Measurements from ENCODE around the gene SLC7A7. TPM values are rescaled to one million over a fixed set of nuclear protein-coding genes. Genes with fewer than 3 reads are reported as not detected.
A peak's percentile ranks its signal among the peaks of the same experiment; 100 is the strongest.

The SLC7A7 gene
- total and polyA plus RNA-seq, 2 of the 13 experiments (the other 11 are each of a cell fraction or from before 2014, with no cell fraction given) = 0.13 to 0.63 TPM

DNA sequence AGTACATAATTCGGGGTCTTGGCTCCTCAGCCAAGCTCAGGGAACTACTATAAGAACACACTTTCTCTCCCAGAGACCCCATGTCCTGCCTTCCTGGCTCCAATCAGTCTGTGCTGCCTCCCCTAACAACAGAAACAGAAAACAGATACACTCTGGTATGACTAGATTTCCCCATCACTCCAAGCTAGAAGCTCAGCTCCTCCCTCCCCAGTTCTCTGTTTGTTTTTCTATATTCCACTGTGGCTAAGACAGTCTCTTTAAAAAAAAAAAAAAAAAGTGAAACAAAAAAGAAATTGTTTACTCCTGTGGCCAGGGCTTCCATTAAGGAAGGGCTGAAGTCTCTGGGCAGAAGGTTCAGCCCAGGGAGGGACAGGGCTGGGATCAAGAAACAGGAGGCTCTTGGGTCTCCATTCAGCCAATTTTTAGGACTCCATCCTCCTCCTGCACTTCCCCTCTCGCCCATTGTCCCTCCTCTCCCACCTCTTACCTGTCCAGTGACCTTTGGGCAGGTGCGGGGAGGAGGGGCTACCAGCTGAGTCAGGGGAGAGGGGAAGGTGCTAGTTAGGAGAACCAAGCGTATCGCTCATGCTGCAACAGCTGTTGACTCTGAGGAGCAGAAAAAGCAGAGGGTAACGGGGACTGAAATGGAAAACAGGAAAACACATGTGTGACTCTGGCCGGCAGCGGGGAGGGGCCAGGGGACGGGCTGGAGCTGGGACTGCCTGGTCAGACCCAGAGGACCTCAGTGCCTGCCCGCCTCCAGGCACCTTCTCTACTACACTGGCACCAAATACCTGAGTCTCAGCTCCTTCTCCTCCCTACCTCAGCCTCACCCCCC lies 4.1 kb upstream of the SLC7A7 start (continued):
- TF ChIP-seq, protein P1, sequence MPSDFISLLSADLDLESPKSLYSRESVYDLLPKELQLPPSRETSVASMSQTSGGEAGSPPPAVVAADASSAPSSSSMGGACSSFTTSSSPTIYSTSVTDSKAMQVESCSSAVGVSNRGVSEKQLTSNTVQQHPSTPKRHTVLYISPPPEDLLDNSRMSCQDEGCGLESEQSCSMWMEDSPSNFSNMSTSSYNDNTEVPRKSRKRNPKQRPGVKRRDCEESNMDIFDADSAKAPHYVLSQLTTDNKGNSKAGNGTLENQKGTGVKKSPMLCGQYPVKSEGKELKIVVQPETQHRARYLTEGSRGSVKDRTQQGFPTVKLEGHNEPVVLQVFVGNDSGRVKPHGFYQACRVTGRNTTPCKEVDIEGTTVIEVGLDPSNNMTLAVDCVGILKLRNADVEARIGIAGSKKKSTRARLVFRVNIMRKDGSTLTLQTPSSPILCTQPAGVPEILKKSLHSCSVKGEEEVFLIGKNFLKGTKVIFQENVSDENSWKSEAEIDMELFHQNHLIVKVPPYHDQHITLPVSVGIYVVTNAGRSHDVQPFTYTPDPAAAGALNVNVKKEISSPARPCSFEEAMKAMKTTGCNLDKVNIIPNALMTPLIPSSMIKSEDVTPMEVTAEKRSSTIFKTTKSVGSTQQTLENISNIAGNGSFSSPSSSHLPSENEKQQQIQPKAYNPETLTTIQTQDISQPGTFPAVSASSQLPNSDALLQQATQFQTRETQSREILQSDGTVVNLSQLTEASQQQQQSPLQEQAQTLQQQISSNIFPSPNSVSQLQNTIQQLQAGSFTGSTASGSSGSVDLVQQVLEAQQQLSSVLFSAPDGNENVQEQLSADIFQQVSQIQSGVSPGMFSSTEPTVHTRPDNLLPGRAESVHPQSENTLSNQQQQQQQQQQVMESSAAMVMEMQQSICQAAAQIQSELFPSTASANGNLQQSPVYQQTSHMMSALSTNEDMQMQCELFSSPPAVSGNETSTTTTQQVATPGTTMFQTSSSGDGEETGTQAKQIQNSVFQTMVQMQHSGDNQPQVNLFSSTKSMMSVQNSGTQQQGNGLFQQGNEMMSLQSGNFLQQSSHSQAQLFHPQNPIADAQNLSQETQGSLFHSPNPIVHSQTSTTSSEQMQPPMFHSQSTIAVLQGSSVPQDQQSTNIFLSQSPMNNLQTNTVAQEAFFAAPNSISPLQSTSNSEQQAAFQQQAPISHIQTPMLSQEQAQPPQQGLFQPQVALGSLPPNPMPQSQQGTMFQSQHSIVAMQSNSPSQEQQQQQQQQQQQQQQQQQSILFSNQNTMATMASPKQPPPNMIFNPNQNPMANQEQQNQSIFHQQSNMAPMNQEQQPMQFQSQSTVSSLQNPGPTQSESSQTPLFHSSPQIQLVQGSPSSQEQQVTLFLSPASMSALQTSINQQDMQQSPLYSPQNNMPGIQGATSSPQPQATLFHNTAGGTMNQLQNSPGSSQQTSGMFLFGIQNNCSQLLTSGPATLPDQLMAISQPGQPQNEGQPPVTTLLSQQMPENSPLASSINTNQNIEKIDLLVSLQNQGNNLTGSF (CRISPR knock-in tag; IDR thresholded peaks at IDR 0.05) = no peak
- TF ChIP-seq IRX3 (CRISPR knock-in tag; IDR thresholded peaks at IDR 0.05; ENCODE audit: borderline replicate concordance, low read depth) = no peak
- TF ChIP-seq, protein P2, sequence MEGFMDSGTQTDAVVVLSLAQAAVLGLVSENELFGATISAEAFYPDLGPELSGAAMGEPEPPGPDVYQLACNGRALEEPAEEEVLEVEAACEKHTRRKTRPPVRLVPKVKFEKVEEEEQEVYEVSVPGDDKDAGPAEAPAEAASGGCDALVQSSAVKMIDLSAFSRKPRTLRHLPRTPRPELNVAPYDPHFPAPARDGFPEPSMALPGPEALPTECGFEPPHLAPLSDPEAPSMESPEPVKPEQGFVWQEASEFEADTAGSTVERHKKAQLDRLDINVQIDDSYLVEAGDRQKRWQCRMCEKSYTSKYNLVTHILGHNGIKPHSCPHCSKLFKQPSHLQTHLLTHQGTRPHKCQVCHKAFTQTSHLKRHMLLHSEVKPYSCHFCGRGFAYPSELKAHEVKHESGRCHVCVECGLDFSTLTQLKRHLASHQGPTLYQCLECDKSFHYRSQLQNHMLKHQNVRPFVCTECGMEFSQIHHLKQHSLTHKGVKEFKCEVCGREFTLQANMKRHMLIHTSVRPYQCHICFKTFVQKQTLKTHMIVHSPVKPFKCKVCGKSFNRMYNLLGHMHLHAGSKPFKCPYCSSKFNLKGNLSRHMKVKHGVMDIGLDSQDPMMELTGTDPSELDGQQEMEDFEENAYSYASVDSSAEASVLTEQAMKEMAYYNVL (CRISPR knock-in tag; IDR thresholded peaks at IDR 0.05; ENCODE audit: borderline replicate concordance) = no peak
- no peak for TF ChIP-seq CENPT (CRISPR knock-in tag; IDR thresholded peaks at IDR 0.05; ENCODE audit: low read depth)
- TF ChIP-seq ZEB1 (IDR thresholded peaks at IDR 0.05; ENCODE audit: insufficient replicate concordance, low read depth) = peak; percentile 99
- no peak for TF ChIP-seq ZNF510 (CRISPR knock-in tag; IDR thresholded peaks at IDR 0.05; ENCODE audit: low read depth)
- TF ChIP-seq, protein P3, sequence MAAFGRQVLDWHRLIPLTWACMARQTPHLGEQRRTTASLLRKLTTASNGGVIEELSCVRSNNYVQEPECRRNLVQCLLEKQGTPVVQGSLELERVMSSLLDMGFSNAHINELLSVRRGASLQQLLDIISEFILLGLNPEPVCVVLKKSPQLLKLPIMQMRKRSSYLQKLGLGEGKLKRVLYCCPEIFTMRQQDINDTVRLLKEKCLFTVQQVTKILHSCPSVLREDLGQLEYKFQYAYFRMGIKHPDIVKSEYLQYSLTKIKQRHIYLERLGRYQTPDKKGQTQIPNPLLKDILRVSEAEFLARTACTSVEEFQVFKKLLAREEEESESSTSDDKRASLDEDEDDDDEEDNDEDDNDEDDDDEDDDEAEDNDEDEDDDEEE (CRISPR knock-in tag; IDR thresholded peaks at IDR 0.05) = no peak
- TF ChIP-seq, protein P4, sequence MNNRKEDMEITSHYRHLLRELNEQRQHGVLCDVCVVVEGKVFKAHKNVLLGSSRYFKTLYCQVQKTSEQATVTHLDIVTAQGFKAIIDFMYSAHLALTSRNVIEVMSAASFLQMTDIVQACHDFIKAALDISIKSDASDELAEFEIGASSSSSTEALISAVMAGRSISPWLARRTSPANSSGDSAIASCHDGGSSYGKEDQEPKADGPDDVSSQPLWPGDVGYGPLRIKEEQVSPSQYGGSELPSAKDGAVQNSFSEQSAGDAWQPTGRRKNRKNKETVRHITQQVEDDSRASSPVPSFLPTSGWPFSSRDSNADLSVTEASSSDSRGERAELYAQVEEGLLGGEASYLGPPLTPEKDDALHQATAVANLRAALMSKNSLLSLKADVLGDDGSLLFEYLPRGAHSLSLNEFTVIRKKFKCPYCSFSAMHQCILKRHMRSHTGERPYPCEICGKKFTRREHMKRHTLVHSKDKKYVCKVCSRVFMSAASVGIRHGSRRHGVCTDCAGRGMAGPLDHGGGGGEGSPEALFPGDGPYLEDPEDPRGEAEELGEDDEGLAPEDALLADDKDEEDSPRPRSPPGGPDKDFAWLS (CRISPR knock-in tag; IDR thresholded peaks at IDR 0.05; ENCODE audit: borderline replicate concordance) = no peak
- TF ChIP-seq, protein P5, sequence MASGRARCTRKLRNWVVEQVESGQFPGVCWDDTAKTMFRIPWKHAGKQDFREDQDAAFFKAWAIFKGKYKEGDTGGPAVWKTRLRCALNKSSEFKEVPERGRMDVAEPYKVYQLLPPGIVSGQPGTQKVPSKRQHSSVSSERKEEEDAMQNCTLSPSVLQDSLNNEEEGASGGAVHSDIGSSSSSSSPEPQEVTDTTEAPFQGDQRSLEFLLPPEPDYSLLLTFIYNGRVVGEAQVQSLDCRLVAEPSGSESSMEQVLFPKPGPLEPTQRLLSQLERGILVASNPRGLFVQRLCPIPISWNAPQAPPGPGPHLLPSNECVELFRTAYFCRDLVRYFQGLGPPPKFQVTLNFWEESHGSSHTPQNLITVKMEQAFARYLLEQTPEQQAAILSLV (CRISPR knock-in tag; IDR thresholded peaks at IDR 0.05; ENCODE audit: borderline replicate concordance) = no peak
- no peak for TF ChIP-seq ZNF607 (CRISPR knock-in tag; IDR thresholded peaks at IDR 0.05; ENCODE audit: borderline replicate concordance)
- no peak for TF ChIP-seq ZC3H13 (CRISPR knock-in tag; IDR thresholded peaks at IDR 0.05)
- no peak for TF ChIP-seq SCMH1 (CRISPR knock-in tag; IDR thresholded peaks at IDR 0.05; ENCODE audit: borderline replicate concordance)
- TF ChIP-seq SRSF4 (IDR thresholded peaks at IDR 0.05; ENCODE audit: low read depth, low read length, poor library complexity, severe bottlenecking) = no peak
- peak; percentile 78; the same call in 1 of the 2 replicates for TF ChIP-seq ERF (CRISPR knock-in tag; IDR thresholded peaks at IDR 0.05)
- TF ChIP-seq STAG1 (CRISPR knock-in tag; IDR thresholded peaks at IDR 0.05) = no peak; the same call in 1 of the 2 replicates

Measured in HepG2 (cell line).